Thyroid gland (tissue), 4 donors: Measurements from ENCODE around the gene VAT1L. TPM values are rescaled to one million over a fixed set of nuclear protein-coding genes. Genes with fewer than 3 reads are reported as not detected.
"Not testable (repeated sequence)": the region's sequence is repeated elsewhere in the genome, so short reads cannot be mapped to it uniquely, and the experiment has no call there.

Experiments used
- DNase-seq, 2 donors: peaks; one replicate each; pipeline ENCODE4 v3.0.0-alpha.2; 2019
- H3K27ac ChIP-seq, 3 donors: fragments of 200-600 bp; sonication (generic); 1 replicate in 2 of 3; 2 replicates in 1 of 3; pipeline ENCODE4 v1.5.1; 2016 to 2019; ENCODE audit warnings: mild to moderate bottlenecking in 1 of 3, moderate library complexity in 1 of 3
- H3K27me3 ChIP-seq: fragments of 200-600 bp; sonication (generic); one replicate; pipeline ENCODE4 v1.5.1; 2019
- H3K36me3 ChIP-seq, 2 donors: fragments of 200-600 bp; sonication (generic); one replicate each; pipeline ENCODE4 v1.5.1; 2016 to 2019
- H3K4me1 ChIP-seq, 2 donors: fragments of 200-600 bp; sonication (generic); one replicate each; pipeline ENCODE4 v1.5.1; 2017 to 2019
- H3K4me3 ChIP-seq, 3 donors: fragments of 200-600 bp; sonication (generic); replicated peaks in 1 of 3; 1 replicate in 2 of 3; 2 replicates in 1 of 3; pipeline ENCODE4 v1.5.1; 2016; ENCODE audit warnings: mild to moderate bottlenecking in 1 of 3
- H3K9me3 ChIP-seq: fragments of 200-600 bp; sonication (generic); one replicate; pipeline ENCODE4 v1.5.1; 2017
- POLR2A ChIP-seq, 2 donors: fragments of 450-650 bp; IDR thresholded peaks; one replicate each; pipeline ENCODE4 v1.6.1; 2017; ENCODE audit warnings: antibody characterized with exemption in 2 of 2, mild to moderate bottlenecking in 2 of 2, moderate library complexity in 1 of 2
- WGBS, 2 donors: methylation state at CpG; one replicate each; pipeline ENCODE4 v1.1.5; 2017; 5-methylcytosine and 5-hydroxymethylcytosine counted together
- intact Hi-C: fragments of 100-400 bp; cut with DNase I; formaldehyde crosslinking; loops from one replicate; pipeline ENCODE4 v1.15.1; 2023
- total RNA-seq, 4 donors: library from RNA; depleted of rRNA; stranded (reverse); fragments of >200 nt; gene quantifications; one replicate each; pipeline ENCODE4 v1.2.3, GENCODE V29; 2016
- TF ChIP-seq, protein P1 (sequence below), 6 experiments: fragments of 200-600 bp in 3 of 6; fragments of 450-650 bp in 3 of 6; sonication (generic) in 3 of 6; IDR thresholded peaks; one replicate each; pipeline ENCODE4 v1.5.1; 2016 to 2019; ENCODE audit warnings: antibody characterized with exemption in 6 of 6, mild to moderate bottlenecking in 2 of 6, inconsistent platforms in 1 of 6, moderate library complexity in 1 of 6

VAT1L gene
- total RNA-seq, 4 donors from 2014 or later: 1.9 to 29.7 (median 9.2) TPM

DNA sequence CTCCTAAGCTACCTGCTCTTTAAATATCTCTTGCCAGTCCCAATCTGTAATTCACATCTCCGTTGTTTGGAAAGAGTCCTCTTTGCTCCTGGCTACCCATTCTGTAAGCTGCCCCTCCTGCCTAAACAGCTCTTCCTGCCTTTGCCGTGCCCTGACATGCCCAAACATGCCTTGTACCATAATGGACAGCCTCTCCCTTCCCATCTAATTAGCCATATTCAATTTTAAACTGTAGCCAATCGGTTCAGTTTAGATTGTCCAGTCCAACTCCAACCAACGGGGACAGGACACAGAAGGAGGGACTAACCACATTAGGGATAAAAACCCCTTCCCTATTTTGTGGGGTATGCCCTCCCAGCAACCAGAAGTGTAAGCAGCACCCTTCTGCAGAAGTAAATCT is 203.3 kb downstream of the VAT1L start:
- no peak overlapping the region for H3K27ac ChIP-seq
- H3K27me3 ChIP-seq: no peaks in the 10 kb centered on the region
- H3K36me3 ChIP-seq: no peaks in the 10 kb centered on the region
- H3K9me3 ChIP-seq: no peaks in the 10 kb centered on the region
- WGBS, 2 donors: 73 to 74% methylated on average over 4 of the region's 4 CpGs
- no peaks in the 10 kb centered on the region for H3K4me1 ChIP-seq
- H3K4me3 ChIP-seq: no peak overlapping the region
- no peak for TF ChIP-seq POLR2A (IDR thresholded peaks at IDR 0.05)
- TF ChIP-seq, protein P1, sequence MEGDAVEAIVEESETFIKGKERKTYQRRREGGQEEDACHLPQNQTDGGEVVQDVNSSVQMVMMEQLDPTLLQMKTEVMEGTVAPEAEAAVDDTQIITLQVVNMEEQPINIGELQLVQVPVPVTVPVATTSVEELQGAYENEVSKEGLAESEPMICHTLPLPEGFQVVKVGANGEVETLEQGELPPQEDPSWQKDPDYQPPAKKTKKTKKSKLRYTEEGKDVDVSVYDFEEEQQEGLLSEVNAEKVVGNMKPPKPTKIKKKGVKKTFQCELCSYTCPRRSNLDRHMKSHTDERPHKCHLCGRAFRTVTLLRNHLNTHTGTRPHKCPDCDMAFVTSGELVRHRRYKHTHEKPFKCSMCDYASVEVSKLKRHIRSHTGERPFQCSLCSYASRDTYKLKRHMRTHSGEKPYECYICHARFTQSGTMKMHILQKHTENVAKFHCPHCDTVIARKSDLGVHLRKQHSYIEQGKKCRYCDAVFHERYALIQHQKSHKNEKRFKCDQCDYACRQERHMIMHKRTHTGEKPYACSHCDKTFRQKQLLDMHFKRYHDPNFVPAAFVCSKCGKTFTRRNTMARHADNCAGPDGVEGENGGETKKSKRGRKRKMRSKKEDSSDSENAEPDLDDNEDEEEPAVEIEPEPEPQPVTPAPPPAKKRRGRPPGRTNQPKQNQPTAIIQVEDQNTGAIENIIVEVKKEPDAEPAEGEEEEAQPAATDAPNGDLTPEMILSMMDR (IDR thresholded peaks at IDR 0.05): no peak
- intact Hi-C loops: no loop called here
- no peak for DNase-seq

DNA sequence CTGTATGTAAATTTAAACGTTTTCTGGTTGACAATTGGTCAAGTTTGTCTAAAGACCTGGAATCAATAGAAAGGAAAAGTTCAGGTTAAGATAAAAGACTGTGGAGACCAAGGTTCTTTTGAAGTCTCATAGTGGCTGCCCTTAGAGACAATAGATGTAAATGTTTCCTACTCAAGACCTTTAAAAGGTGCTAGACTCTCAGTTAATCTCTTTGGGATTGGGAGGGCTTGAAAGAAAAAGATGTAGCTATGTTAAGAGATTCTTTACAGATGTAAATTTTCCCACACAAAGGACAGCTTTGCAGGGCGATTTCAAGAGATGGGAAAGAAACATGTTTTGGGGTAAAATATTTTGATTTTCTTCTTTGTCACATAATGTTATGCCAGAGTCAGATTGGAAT is 204.0 kb downstream of the VAT1L start:
- H3K36me3 ChIP-seq, H3K9me3 ChIP-seq, H3K4me3 ChIP-seq, intact Hi-C loops, H3K27ac ChIP-seq, H3K27me3 ChIP-seq, H3K4me1 ChIP-seq, DNase-seq: not testable (repeated sequence)
- 44 to 46% methylated on average over 2 of the region's 2 CpGs for whole genome bisulfite sequencing, 2 donors

DNA sequence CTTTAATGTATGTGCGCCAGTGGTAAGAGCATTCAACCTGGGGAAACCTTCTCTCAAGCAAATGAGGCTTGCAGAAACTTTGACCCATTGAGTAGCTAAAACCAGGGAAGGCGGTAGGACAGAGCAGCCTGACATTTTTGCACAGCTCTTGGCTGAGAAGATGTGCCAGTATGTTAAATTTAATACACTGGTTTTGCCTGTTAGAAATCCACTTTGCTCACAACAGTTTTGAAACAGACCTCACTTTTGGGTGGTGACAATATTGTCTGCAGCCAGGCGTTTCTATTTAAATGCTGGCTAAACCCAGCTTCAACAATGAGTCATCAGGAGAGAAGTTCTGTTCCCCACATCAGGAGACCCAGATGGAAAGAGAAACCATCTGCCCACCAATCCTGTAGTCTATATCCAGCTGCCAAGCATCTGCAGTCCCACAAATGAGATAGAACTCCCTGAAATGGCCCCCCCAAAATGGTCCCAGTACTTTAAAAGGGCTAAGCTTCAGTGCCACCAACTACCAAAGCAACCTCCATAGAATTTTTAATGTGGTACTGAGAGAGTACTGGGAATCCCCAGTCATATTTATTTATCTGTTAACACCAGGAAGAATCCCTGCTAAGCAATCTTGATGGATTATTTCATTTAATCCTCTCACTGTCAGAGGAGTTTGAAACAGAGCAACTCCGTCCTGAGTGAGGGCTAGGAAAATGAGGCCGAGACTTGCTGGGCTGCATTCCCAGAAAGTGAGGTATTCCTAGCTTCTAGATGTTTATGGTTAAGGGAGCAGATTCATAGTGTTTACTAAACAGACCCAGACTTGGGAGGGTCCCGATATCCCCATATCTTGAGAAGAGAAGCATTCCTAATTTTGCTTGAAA is 205.0 kb downstream of the VAT1L start:
- intact Hi-C loops: no loop called here
- TF ChIP-seq, protein P1 (IDR thresholded peaks at IDR 0.05): no peak
- no peak for TF ChIP-seq POLR2A (IDR thresholded peaks at IDR 0.05)
- no peaks in the 10 kb centered on the region for H3K9me3 ChIP-seq
- DNase-seq: no peak
- H3K27me3 ChIP-seq: no peaks in the 10 kb centered on the region
- 42 to 58% methylated on average over 6 of the region's 6 CpGs for WGBS, 2 donors
- H3K27ac ChIP-seq: no peak overlapping the region
- no peak overlapping the region for H3K4me3 ChIP-seq
- H3K4me1 ChIP-seq: no peaks in the 10 kb centered on the region
- no peaks in the 10 kb centered on the region for H3K36me3 ChIP-seq

DNA sequence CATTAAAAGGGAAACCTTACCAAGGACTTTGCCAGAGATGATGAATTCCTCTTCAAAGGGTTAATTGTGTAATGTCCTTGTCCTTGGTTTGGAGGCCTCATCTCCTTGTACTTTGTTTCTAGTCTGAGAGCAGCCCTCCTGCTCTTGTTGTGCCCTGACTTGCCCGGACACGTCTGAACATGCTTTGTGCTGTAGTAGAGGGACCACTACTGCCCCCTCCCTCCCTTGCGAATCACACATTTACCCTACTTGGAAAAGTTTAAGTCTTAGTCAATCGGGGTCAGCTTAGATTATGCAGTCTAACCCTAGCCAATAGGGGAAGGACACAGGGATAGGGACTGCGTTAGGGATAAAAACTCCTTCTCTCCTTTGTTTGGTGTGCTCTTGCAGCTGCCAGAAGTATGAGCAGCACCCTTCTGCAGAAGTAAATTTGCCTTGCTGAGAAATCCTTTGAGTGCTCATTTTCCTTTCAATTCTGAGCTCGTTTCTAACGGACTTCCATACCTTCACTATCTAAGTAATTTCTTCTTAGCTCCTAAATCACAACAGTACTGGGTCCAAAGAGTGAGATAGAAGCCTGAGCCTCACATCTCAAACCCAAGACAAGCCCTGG is 207.6 kb downstream of the VAT1L start:
- H3K9me3 ChIP-seq: no peaks in the 10 kb centered on the region
- no peak overlapping the region for H3K4me3 ChIP-seq
- H3K27ac ChIP-seq: no peak overlapping the region
- no peaks in the 10 kb centered on the region for H3K36me3 ChIP-seq
- H3K4me1 ChIP-seq: no peaks in the 10 kb centered on the region
- H3K27me3 ChIP-seq: no peaks in the 10 kb centered on the region
- TF ChIP-seq POLR2A (IDR thresholded peaks at IDR 0.05): no peak
- TF ChIP-seq, protein P1 (IDR thresholded peaks at IDR 0.05): no peak
- intact Hi-C loops: no loop called here
- WGBS, 2 donors: 88 to 94% methylated on average over 7 of the region's 7 CpGs
- DNase-seq: no peak

DNA sequence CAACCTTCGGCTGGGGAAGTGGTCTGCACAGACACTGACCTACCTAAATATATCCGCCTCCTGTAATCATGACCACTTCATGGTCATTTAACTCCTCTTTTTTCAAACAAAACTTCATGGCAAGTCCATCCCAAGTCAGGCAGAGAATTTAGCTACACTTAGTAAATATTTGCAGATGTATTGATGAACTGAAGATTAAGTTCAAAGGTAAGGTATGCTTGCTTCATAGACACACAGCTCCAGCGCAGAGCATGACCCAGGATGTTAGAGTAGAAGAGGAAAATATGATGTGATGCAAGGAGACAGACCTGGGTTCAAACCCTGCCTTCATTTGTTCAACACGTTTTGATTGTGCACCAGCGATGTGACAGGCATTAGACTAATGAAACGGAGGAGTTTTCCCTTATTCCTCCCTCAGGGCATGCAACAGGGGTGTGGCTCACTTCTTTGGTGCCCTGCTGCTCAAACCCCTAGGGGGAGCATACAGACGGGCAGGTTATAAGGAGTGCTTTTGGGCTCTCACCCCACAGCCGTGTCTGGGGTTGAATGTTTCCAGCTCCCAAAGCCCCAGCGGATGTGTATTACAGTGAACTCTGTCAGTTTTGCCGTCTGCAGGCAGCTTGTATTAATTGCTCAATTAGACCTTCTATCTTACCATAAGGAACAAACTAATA is 210.1 kb downstream of the VAT1L start:
- Histone ChIP-seq H3K27me3 (no peaks in the 10 kb centered on the region), H3K27ac (no peak overlapping the region), H3K36me3 (no peaks in the 10 kb centered on the region), H3K4me1 (peaks cover 0 to 6% of the 10 kb centered on the region in 2 donors), H3K4me3 (no peak overlapping the region), H3K9me3 (no peaks in the 10 kb centered on the region)
- 72 to 80% methylated on average over 9 to 10 of the region's 10 CpGs for WGBS, 2 donors
- TF ChIP-seq, protein P1 (IDR thresholded peaks at IDR 0.05): no peak
- TF ChIP-seq POLR2A (IDR thresholded peaks at IDR 0.05): no peak
- no peak for DNase-seq
- intact Hi-C loops: no loop called here
